GM23338 (cell line): Measurements from ENCODE around the gene SNX14. TPM values are rescaled to one million over a fixed set of nuclear protein-coding genes. Genes with fewer than 3 reads are reported as not detected.

Experiments
- REST ChIP-seq: IDR thresholded peaks from one replicate; pipeline ENCODE4 v1.6.1; 2018; ENCODE audit warnings: antibody characterized with exemption; ENCODE audit not compliant: unreplicated experiment
- polyA plus RNA-seq: library from polyadenylated mRNA; unstranded; fragments of >200 nt; fragmentation: Nextera tagmentation; extraction: Ambion mirVana; gene quantifications from 2 replicates; pipeline ENCODE4 v1.2.1, GENCODE V29; 2016
- total RNA-seq: library from RNA; depleted of rRNA; stranded (reverse); fragments of >200 nt; shearing (Covaris generic); gene quantifications from 2 replicates; pipeline ENCODE4 v1.2.3, GENCODE V29; 2014; rRNA removed

The SNX14 gene
- total and polyA plus RNA-seq, 2 experiments from 2014 or later: 23.1 to 32.0 TPM

DNA sequence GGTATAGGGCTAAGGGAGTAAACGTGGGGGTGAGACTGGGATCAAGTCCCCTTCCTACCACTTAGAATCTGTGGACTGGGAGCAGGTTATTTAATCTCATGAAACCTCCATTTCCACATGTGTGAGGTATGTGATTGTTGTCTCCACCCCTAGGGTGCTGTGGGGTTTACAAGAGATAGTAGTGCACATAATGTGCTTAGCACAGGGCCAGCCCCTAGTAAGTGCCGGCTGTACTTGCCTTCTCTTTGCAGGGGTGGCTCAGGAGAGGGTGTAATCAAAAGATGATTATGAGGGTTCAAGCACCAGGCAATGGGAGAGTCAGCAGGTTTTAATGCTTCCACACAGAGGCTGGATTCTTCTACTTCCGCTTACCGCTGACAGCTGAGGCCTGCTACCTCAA lies 136.9 kb downstream of the SNX14 start (continued):
- no peak for TF ChIP-seq REST

Other genes with a start within 250 kb of the SNX14 start
- 0.50 and 1.5 TPM in 2 replicates for gene NT5E, start 143.8 kb downstream of the SNX14 start, total RNA-seq
- 0.18 and 0.23 TPM in 2 replicates for gene NT5E, start 143.8 kb downstream of the SNX14 start, polyA plus RNA-seq
- 163 and 169 TPM in 2 replicates for gene SYNCRIP, start 49.0 kb upstream of the SNX14 start, total RNA-seq
- 149 and 164 TPM in 2 replicates for gene SYNCRIP, start 49.0 kb upstream of the SNX14 start, polyA plus RNA-seq